GM19324 (cell line): Measurements from ENCODE around the gene MREG.

ENCODE experiments used
- ATAC-seq: cut with Tn5 transposase; IDR thresholded peaks from one replicate; pipeline ENCODE4 v1.9.1; 2021; ENCODE audit warnings: mild to moderate bottlenecking, moderate library complexity; ENCODE audit not compliant: unreplicated experiment, low FRiP score

MREG gene

GRCh38 chr2:216013080-216013909, at the start of gene MREG:
Gene MREG (minus strand): TSS chr2:216013551. CDS start chr2:216013327, 224 bp downstream.
- ATAC-seq: peak; percentile 50

- ATAC-seq: no peak
These were observed 46.0 kb upstream of the MREG start for GRCh38 chr2:216059233-216059834.

- ATAC-seq: peak; percentile 96
These were observed 44.4 kb upstream of the MREG start for GRCh38 chr2:216057688-216058193.

GRCh38 chr2:216056739-216057138, 43.4 kb upstream of the MREG start:
- no peak for ATAC-seq

- no peak for ATAC-seq
These were observed 42.3 kb upstream of the MREG start for GRCh38 chr2:216055680-216056079.

- ATAC-seq: no peak
These were observed 39.1 kb upstream of the MREG start for GRCh38 chr2:216052420-216052819.

- ATAC-seq: no peak
These were observed 38.0 kb upstream of the MREG start for GRCh38 chr2:216051350-216051749.

GRCh38 chr2:216049452-216049851, 36.1 kb upstream of the MREG start:
- no peak for ATAC-seq

GRCh38 chr2:216047397-216047796, 34.0 kb upstream of the MREG start:
- ATAC-seq: no peak

GRCh38 chr2:216044883-216045486, 31.6 kb upstream of the MREG start:
- no peak for ATAC-seq

GRCh38 chr2:216043949-216044348, 30.6 kb upstream of the MREG start:
- no peak for ATAC-seq

GRCh38 chr2:216041438-216041837, 28.1 kb upstream of the MREG start:
- no peak for ATAC-seq

GRCh38 chr2:216039918-216040317, 26.6 kb upstream of the MREG start:
- no peak for ATAC-seq

GRCh38 chr2:216034065-216034464, 20.7 kb upstream of the MREG start:
- peak; percentile 46 for ATAC-seq

GRCh38 chr2:216033403-216033802, 20.1 kb upstream of the MREG start:
- ATAC-seq: no peak

- peak; percentile 43 for ATAC-seq
These were observed 18.8 kb upstream of the MREG start for GRCh38 chr2:216031960-216032689.

- ATAC-seq: no peak
These were observed 16.9 kb upstream of the MREG start for GRCh38 chr2:216030216-216030615.

GRCh38 chr2:216029416-216030129, 16.2 kb upstream of the MREG start:
- no peak for ATAC-seq

GRCh38 chr2:216024779-216025336, 11.5 kb upstream of the MREG start:
- ATAC-seq: no peak
